ENCODE measurements around the gene TOLLIP. TPM values are rescaled to one million over a fixed set of nuclear protein-coding genes. Genes with fewer than 3 reads are reported as not detected.

TOLLIP gene
- total and polyA plus RNA-seq, 2 of the 8 experiments (the other 6 are each of a cell fraction or from before 2014, with no cell fraction given) = 23.7 to 34.7 TPM

- no peak overlapping the region for H2BK20ac ChIP-seq (ENCODE audit: low read length)
- H4K8ac ChIP-seq (ENCODE audit: extremely low read depth, insufficient read depth, low read length) = no peak overlapping the region
- no peak overlapping the region for H3K9ac ChIP-seq (replicated peaks in 1 of 4; ENCODE audit: extremely low read depth in 1 of 4, low read depth in 3 of 4, low read length in 3 of 4)
- H3K27ac ChIP-seq (ENCODE audit: low read depth, low read length) = no peak overlapping the region
- FAIRE-seq (no peak), DNase-seq (ENCODE audit: low read depth in 1 of 2, low spot score in 2 of 2) (peak in 1 of 2 experiments; percentile 43)
- no peak overlapping the region for H3K4me2 ChIP-seq (ENCODE audit: insufficient read depth in 1 of 2, low read depth in 2 of 2, low read length in 2 of 2)
- CTCF ChIA-PET (ENCODE audit: partially characterized antibody) = interaction anchor here (1.2 kb wide), 1 partner anchor 11 kb away, joined by 3 read pairs; no protein-coding TSS in a partner anchor
- H3K14ac ChIP-seq (ENCODE audit: insufficient read length) = no peak overlapping the region
- no peaks in the 10 kb centered on the region; a peak in 1 of 4 replicates for H3K9me3 ChIP-seq (ENCODE audit: insufficient read depth in 2 of 2, low read depth in 1 of 2, low read length in 1 of 2)
- no peaks in the 10 kb centered on the region for H3K23me2 ChIP-seq (ENCODE audit: low read depth, low read length)
- H3K18ac ChIP-seq (ENCODE audit: extremely low read depth, low read length) = no peak overlapping the region
- H3K4ac ChIP-seq (replicated peaks; ENCODE audit: insufficient read length, low read depth, low read length) = no peak overlapping the region
- no peaks in the 10 kb centered on the region for H3K36me3 ChIP-seq (ENCODE audit: control insufficient read depth in 2 of 4, insufficient read depth in 4 of 4, low read length in 3 of 4)
- H4K5ac ChIP-seq (ENCODE audit: insufficient read length, low read depth, low read length) = no peak overlapping the region
- POLR2A ChIA-PET (ENCODE audit: partially characterized antibody) = no interaction called here
- H3K79me2 ChIP-seq (ENCODE audit: control insufficient read depth in 1 of 2, insufficient read depth in 2 of 2, low read length in 2 of 2) = no peaks in the 10 kb centered on the region
- no peak overlapping the region for H2BK5ac ChIP-seq (ENCODE audit: low read depth, low read length)
- no peak overlapping the region for H2AK5ac ChIP-seq (ENCODE audit: low read depth, low read length)
- H2AFZ ChIP-seq (ENCODE audit: low read length) = no peak overlapping the region
- no peaks in the 10 kb centered on the region for H3K27me3 ChIP-seq (replicated peaks in 1 of 4; ENCODE audit: control insufficient read depth in 3 of 4, extremely low read depth in 1 of 4, insufficient read depth in 3 of 4, low read length in 3 of 4)
- no peak overlapping the region for H3K4me3 ChIP-seq (ENCODE audit: extremely low read depth in 1 of 4, insufficient read depth in 2 of 4, low read depth in 3 of 4, low read length in 4 of 4)
- H4K20me1 ChIP-seq (replicated peaks in 1 of 2; ENCODE audit: control insufficient read depth in 1 of 2, insufficient read depth in 2 of 2, low read length in 2 of 2) = peaks cover 0 to 1% of the 10 kb centered on the region in 2 experiments
- no peak overlapping the region for H4K91ac ChIP-seq (replicated peaks; ENCODE audit: insufficient read length, low read length)
- H3K4me1 ChIP-seq (replicated peaks in 1 of 4; ENCODE audit: control insufficient read depth in 3 of 4, insufficient read depth in 4 of 4, low read length in 3 of 4) = peaks cover 0 to 3% (median 0%) of the 10 kb centered on the region in 4 experiments; a peak in 1 of 7 replicates
- 87% methylated on average over 10 of the region's 22 CpGs; no CpG with 5 or more reads in 1 of the 2 experiments for WGBS, 2 experiments (ENCODE audit: extremely low coverage in 1 of 2, insufficient coverage in 1 of 2, insufficient read length in 1 of 2, insufficient replicate concordance in 2 of 2, low coverage in 1 of 2, low lambda C conversion rate in 2 of 2, missing lambda C conversion rate in 1 of 2)
- H3K23ac ChIP-seq (ENCODE audit: insufficient read length) = no peak overlapping the region
- H3K79me1 ChIP-seq (ENCODE audit: low read depth, low read length) = no peaks in the 10 kb centered on the region
- H2BK12ac ChIP-seq (ENCODE audit: low read depth, low read length) = no peak overlapping the region
- no peak overlapping the region for H3K56ac ChIP-seq (replicated peaks; ENCODE audit: insufficient read length, low read depth, low read length)
- H2BK15ac ChIP-seq (ENCODE audit: low read length) = no peak overlapping the region
- H2BK120ac ChIP-seq (replicated peaks; ENCODE audit: low read depth, low read length) = no peak overlapping the region
- TF ChIP-seq CEBPB (IDR thresholded peaks at IDR 0.05; ENCODE audit: low read depth, low read length) = no peak
- no peak for TF ChIP-seq CHD1 (IDR thresholded peaks at IDR 0.05; ENCODE audit: low read depth, low read length)
- TF ChIP-seq BRCA1 (IDR thresholded peaks at IDR 0.05; ENCODE audit: low read depth, low read length) = no peak
- TF ChIP-seq NANOG (IDR thresholded peaks at IDR 0.05; ENCODE audit: insufficient read depth, low read depth, low read length, poor library complexity, severe bottlenecking) = no peak
- no peak for TF ChIP-seq KDM4A (IDR thresholded peaks at IDR 0.05; ENCODE audit: low read depth, low read length, severe bottlenecking)
- TF ChIP-seq CHD2 (IDR thresholded peaks at IDR 0.05; ENCODE audit: low read length) = no peak
- no peak for TF ChIP-seq RAD21 (IDR thresholded peaks at IDR 0.05 in 1 of 2, conservative IDR thresholded peaks at IDR 0.05 in 1 of 2; ENCODE audit: low read depth in 2 of 2, low read length in 2 of 2)
- TF ChIP-seq, protein P1, sequence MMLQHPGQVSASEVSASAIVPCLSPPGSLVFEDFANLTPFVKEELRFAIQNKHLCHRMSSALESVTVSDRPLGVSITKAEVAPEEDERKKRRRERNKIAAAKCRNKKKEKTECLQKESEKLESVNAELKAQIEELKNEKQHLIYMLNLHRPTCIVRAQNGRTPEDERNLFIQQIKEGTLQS (IDR thresholded peaks at IDR 0.05; ENCODE audit: insufficient read depth, low read depth, low read length) = no peak
- no peak for TF ChIP-seq TAF7 (optimal IDR thresholded peaks at IDR 0.05; ENCODE audit: borderline replicate concordance, low read depth, low read length)
- no peak for TF ChIP-seq POU5F1 (IDR thresholded peaks at IDR 0.05; ENCODE audit: low read depth, low read length)
- no peak for TF ChIP-seq EZH2 (IDR thresholded peaks at IDR 0.05; ENCODE audit: low read depth, low read length, severe bottlenecking)
- no peak for TF ChIP-seq SP2 (IDR thresholded peaks at IDR 0.05; ENCODE audit: low read length)
Observed at GRCh38 chr11:1231396-1232020, 77.9 kb downstream of the TOLLIP start.
